WI38 (cell line): ENCODE data around the gene PGPEP1.

Source experiments
- H3K4me3 ChIP-seq: 2 replicates; pipeline ENCODE4 v1.5.1; 2011; ENCODE audit warnings: low read depth, mild to moderate bottlenecking, control low read depth, low read length
- CTCF ChIP-seq: IDR thresholded peaks from 2 replicates; pipeline ENCODE4 v1.5.1; 2012; ENCODE audit warnings: low read depth, mild to moderate bottlenecking, control low read depth, low read length

PGPEP1 gene

GRCh38 chr19:18419195-18419698 is 78.8 kb downstream of the PGPEP1 start, which contains the start of gene SSBP4:
Gene SSBP4 (plus strand): TSS chr19:18419398. CDS start chr19:18419649, 251 bp downstream.
- peak within 1 kb of the TSS; percentile 73 for H3K4me3 ChIP-seq
- TF ChIP-seq CTCF, result no peak
